OCI-LY1 (cell line): ENCODE results near the gene PCDHA1.

Source experiments
- CTCF ChIP-seq: fragments of 200-600 bp; sonication (generic), shearing (Covaris generic); IDR thresholded peaks from 2 replicates; pipeline ENCODE4 v1.5.1; 2017; ENCODE audit warnings: mild to moderate bottlenecking, antibody characterized with exemption, low read length, moderate library complexity, mixed read lengths
- EZH2 ChIP-seq: fragments of 200-600 bp; sonication (generic), shearing (Covaris generic); IDR thresholded peaks from 2 replicates; pipeline ENCODE4 v1.8.0; 2017; ENCODE audit warnings: borderline replicate concordance, mixed run types, mild to moderate bottlenecking, antibody characterized with exemption, low read length, moderate library complexity, mixed read lengths

GRCh38 chr5:140978260-140978659 is 192.3 kb downstream of the PCDHA1 start:
- TF ChIP-seq CTCF (no peak), EZH2 (no peak)
